ENCODE data around the gene ENKD1.

ENKD1 gene

GRCh38 chr16:67679935-67680897, 13.7 kb upstream of the ENKD1 start:
- DNase-seq (ENCODE audit: low read depth, low spot score): no peak

GRCh38 chr16:67678354-67679023, 11.9 kb upstream of the ENKD1 start:
- DNase-seq (ENCODE audit: low read depth, low spot score): no peak

- DNase-seq (ENCODE audit: low read depth, low spot score): no peak
Observed at GRCh38 chr16:67677712-67678111, 11.2 kb upstream of the ENKD1 start.

- DNase-seq (ENCODE audit: low read depth, low spot score): no peak
Observed at GRCh38 chr16:67676939-67677338, 10.4 kb upstream of the ENKD1 start.

- no peak for DNase-seq (ENCODE audit: low read depth, low spot score)
Observed at GRCh38 chr16:67676516-67676915, 10.0 kb upstream of the ENKD1 start.

GRCh38 chr16:67675999-67676398, 9.4 kb upstream of the ENKD1 start:
- DNase-seq (ENCODE audit: low read depth, low spot score): no peak

GRCh38 chr16:67675579-67675935, 9.0 kb upstream of the ENKD1 start:
- DNase-seq (ENCODE audit: low read depth, low spot score): no peak

GRCh38 chr16:67674851-67675578, 8.5 kb upstream of the ENKD1 start:
- DNase-seq (ENCODE audit: low read depth, low spot score): no peak

- DNase-seq (ENCODE audit: low read depth, low spot score): peak; percentile 54
Observed at GRCh38 chr16:67673712-67674580, 7.4 kb upstream of the ENKD1 start.

- peak; percentile 44 for DNase-seq (ENCODE audit: low read depth, low spot score)
Observed at GRCh38 chr16:67672739-67673662, 6.5 kb upstream of the ENKD1 start.

GRCh38 chr16:67672306-67672705, 5.8 kb upstream of the ENKD1 start:
- DNase-seq (ENCODE audit: low read depth, low spot score): no peak

- DNase-seq (ENCODE audit: low read depth, low spot score): no peak
Observed at GRCh38 chr16:67669499-67670101, 3.0 kb upstream of the ENKD1 start.

GRCh38 chr16:67668495-67669157, 2.1 kb upstream of the ENKD1 start:
- DNase-seq (ENCODE audit: low read depth, low spot score): no peak

- DNase-seq (ENCODE audit: low read depth, low spot score): peak; percentile 53
Observed at GRCh38 chr16:67667817-67668494, 1.4 kb upstream of the ENKD1 start.

GRCh38 chr16:67667453-67667816, 885 bp upstream of the ENKD1 start:
- no peak for DNase-seq (ENCODE audit: low read depth, low spot score)

- DNase-seq (ENCODE audit: low read depth, low spot score): no peak
Observed at GRCh38 chr16:67666032-67666551, 458 bp downstream of the ENKD1 start.

- no peak for DNase-seq (ENCODE audit: low read depth, low spot score)
Observed at GRCh38 chr16:67665598-67665997, 952 bp downstream of the ENKD1 start.

- DNase-seq (ENCODE audit: low read depth, low spot score): no peak
Observed at GRCh38 chr16:67664871-67665270, 1.7 kb downstream of the ENKD1 start.

All from smooth muscle cell of the brain vasculature (primary cell).